MM.1S (cell line): Measurements from ENCODE around the gene SEMA4D.

Source experiments
- DNase-seq: peaks from one replicate; pipeline ENCODE4 v3.0.0-alpha.2; 2015
- H2AFZ ChIP-seq: fragments of 300-600 bp; sonication (generic); 2 replicates; pipeline ENCODE4 v1.6.0; 2016; ENCODE audit warnings: antibody characterized with exemption, low read length
- H3F3A ChIP-seq: fragments of 300-600 bp; sonication (generic); 2 replicates; pipeline ENCODE4 v1.6.1; 2016; ENCODE audit warnings: mild to moderate bottlenecking, antibody characterized with exemption, low read length, moderate library complexity, mixed read lengths; ENCODE audit not compliant: insufficient read depth
- H3K27ac ChIP-seq: fragments of 300-600 bp; sonication (generic); 2 replicates; pipeline ENCODE4 v1.5.1; 2016; ENCODE audit warnings: mild to moderate bottlenecking, low read length
- H3K27me3 ChIP-seq: fragments of 300-600 bp; sonication (generic); replicated peaks from 2 replicates; pipeline ENCODE4 v1.6.0; 2016; ENCODE audit warnings: low read length; ENCODE audit not compliant: insufficient read depth
- H3K36me3 ChIP-seq: fragments of 300-600 bp; sonication (generic); replicated peaks from 2 replicates; pipeline ENCODE4 v1.6.1; 2016; ENCODE audit warnings: mild to moderate bottlenecking, low read length, mixed read lengths; ENCODE audit not compliant: insufficient read depth
- H3K4me1 ChIP-seq: fragments of 300-600 bp; sonication (generic); 2 replicates; pipeline ENCODE4 v1.6.1; 2016; ENCODE audit warnings: low read length, mixed read lengths
- H3K4me2 ChIP-seq: fragments of 300-600 bp; sonication (generic); 2 replicates; pipeline ENCODE4 v1.6.0; 2016; ENCODE audit warnings: low read depth, low read length
- H3K4me3 ChIP-seq: fragments of 300-600 bp; sonication (generic); 2 replicates; pipeline ENCODE4 v1.5.1; 2016; ENCODE audit warnings: low read length, mixed read lengths
- H3K79me2 ChIP-seq: fragments of 300-600 bp; sonication (generic); 2 replicates; pipeline ENCODE4 v1.6.1; 2016; ENCODE audit warnings: mixed run types, low read length, mixed read lengths
- H3K9ac ChIP-seq: fragments of 300-600 bp; sonication (generic); 2 replicates; pipeline ENCODE4 v1.6.1; 2016; ENCODE audit warnings: low read length, mixed read lengths
- H3K9me2 ChIP-seq: fragments of 300-600 bp; sonication (generic); replicated peaks from 2 replicates; pipeline ENCODE4 v1.6.1; 2016; ENCODE audit warnings: mild to moderate bottlenecking, low read length, mixed read lengths; ENCODE audit not compliant: insufficient read depth
- H3K9me3 ChIP-seq: fragments of 300-600 bp; sonication (generic); replicated peaks from 2 replicates; pipeline ENCODE4 v1.6.1; 2016; ENCODE audit warnings: mild to moderate bottlenecking, low read length, mixed read lengths; ENCODE audit not compliant: insufficient read depth
- H4K20me1 ChIP-seq: fragments of 300-600 bp; sonication (generic); 2 replicates; pipeline ENCODE4 v1.6.1; 2016; ENCODE audit warnings: mild to moderate bottlenecking, low read length, moderate library complexity, mixed read lengths; ENCODE audit not compliant: insufficient read depth
- CTCF ChIP-seq: fragments of 300-600 bp; sonication (generic); IDR thresholded peaks from 2 replicates; pipeline ENCODE4 v1.5.1; 2016; ENCODE audit warnings: antibody characterized with exemption, low read length, mixed read lengths
- EZH2 ChIP-seq: fragments of 300-600 bp; sonication (generic); optimal IDR thresholded peaks from 2 replicates; pipeline ENCODE3; 2017; ENCODE audit warnings: low read depth, mild to moderate bottlenecking, antibody characterized with exemption, low read length, mixed read lengths
- EZH2phosphoT487 ChIP-seq: fragments of 300-600 bp; sonication (generic); IDR thresholded peaks from 2 replicates; pipeline ENCODE4 v1.6.1; 2018; ENCODE audit warnings: antibody characterized with exemption, low read length

Gene SEMA4D

GRCh38 chr9:89541798-89542197 is 43.9 kb upstream of the SEMA4D start:
- Histone ChIP-seq H3K27me3 (no peaks in the 10 kb centered on the region), H3K4me3 (no peak overlapping the region), H4K20me1 (no peaks in the 10 kb centered on the region), H3K27ac (peak overlapping the region; percentile 79), H2AFZ (no peak overlapping the region), H3K36me3 (no peaks in the 10 kb centered on the region), H3K4me1 (peaks cover 37% of the 10 kb centered on the region), H3K9me3 (no peaks in the 10 kb centered on the region), H3F3A (peaks cover 12% of the 10 kb centered on the region), H3K79me2 (no peaks in the 10 kb centered on the region), H3K9ac (0 out of 2 replicates have a peak overlapping the region, but pooled peaks have one; percentile 19), H3K9me2 (no peaks in the 10 kb centered on the region), H3K4me2 (peak overlapping the region; percentile 45; the same call in 1 of the 2 replicates)
- DNase-seq, result no peak
- no peak for TF ChIP-seq EZH2phosphoT487
- TF ChIP-seq CTCF, result no peak
- no peak for TF ChIP-seq EZH2

- H3K36me3 ChIP-seq, result no peaks in the 10 kb centered on the region
- no peak overlapping the region for H3K27ac ChIP-seq
Observed at GRCh38 chr9:89539374-89539773, 41.5 kb upstream of the SEMA4D start.

GRCh38 chr9:89538871-89539270 is 41.0 kb upstream of the SEMA4D start:
- Histone ChIP-seq H4K20me1 (no peaks in the 10 kb centered on the region), H3K9me2 (no peaks in the 10 kb centered on the region), H3K9me3 (no peaks in the 10 kb centered on the region), H3K79me2 (no peaks in the 10 kb centered on the region), H2AFZ (no peak overlapping the region), H3K4me2 (no peak overlapping the region), H3K36me3 (no peaks in the 10 kb centered on the region), H3K27ac (no peak overlapping the region), H3K4me1 (peaks cover 30% of the 10 kb centered on the region), H3K27me3 (no peaks in the 10 kb centered on the region), H3F3A (peaks cover 12% of the 10 kb centered on the region), H3K9ac (no peak overlapping the region), H3K4me3 (no peak overlapping the region)
- DNase-seq, result no peak
- TF ChIP-seq EZH2phosphoT487 (no peak), CTCF (no peak), EZH2 (no peak)

More at GRCh38 chr9:89539374-89539773, 41.5 kb upstream of the SEMA4D start:
- TF ChIP-seq CTCF (no peak), EZH2 (no peak), EZH2phosphoT487 (no peak)
- Histone ChIP-seq H3K79me2 (no peaks in the 10 kb centered on the region), H3K9ac (no peak overlapping the region), H3K9me3 (no peaks in the 10 kb centered on the region), H3K4me2 (no peak overlapping the region), H2AFZ (no peak overlapping the region), H3K27me3 (no peaks in the 10 kb centered on the region), H4K20me1 (no peaks in the 10 kb centered on the region), H3F3A (peaks cover 12% of the 10 kb centered on the region), H3K9me2 (no peaks in the 10 kb centered on the region), H3K4me3 (no peak overlapping the region), H3K4me1 (peaks cover 34% of the 10 kb centered on the region)
- DNase-seq, result no peak
